Activated CD4-positive, alpha-beta T cell treated with anti-CD3 and anti-CD28 coated beads for 48 hours (primary cell): ENCODE data around the gene BPIFB2.

Experiments
- DNase-seq: peaks from one replicate; pipeline ENCODE4 v3.0.0-alpha.2; 2020

The BPIFB2 gene

GRCh38 chr20:33022694-33023438 lies 15.4 kb downstream of the BPIFB2 start:
- no peak for DNase-seq

- no peak for DNase-seq
Measured at GRCh38 chr20:33023439-33024242, 16.1 kb downstream of the BPIFB2 start.

GRCh38 chr20:33024243-33024560 lies 16.7 kb downstream of the BPIFB2 start:
- DNase-seq: no peak

- no peak for DNase-seq
Measured at GRCh38 chr20:33024609-33025317, 17.3 kb downstream of the BPIFB2 start.

GRCh38 chr20:33025318-33025876 lies 17.9 kb downstream of the BPIFB2 start:
- DNase-seq: no peak

- DNase-seq: no peak
Measured at GRCh38 chr20:33026072-33026778, 18.7 kb downstream of the BPIFB2 start.

GRCh38 chr20:33026779-33027759 lies 19.6 kb downstream of the BPIFB2 start:
- no peak for DNase-seq

- no peak for DNase-seq
Measured at GRCh38 chr20:33027769-33028751, 20.6 kb downstream of the BPIFB2 start.

- no peak for DNase-seq
Measured at GRCh38 chr20:33028875-33029274, 21.4 kb downstream of the BPIFB2 start.

GRCh38 chr20:33030076-33030475 lies 22.6 kb downstream of the BPIFB2 start:
- no peak for DNase-seq

- no peak for DNase-seq
Measured at GRCh38 chr20:33030569-33030968, 23.1 kb downstream of the BPIFB2 start.

- no peak for DNase-seq
Measured at GRCh38 chr20:33031531-33031930, 24.0 kb downstream of the BPIFB2 start, which contains the start of gene BPIFB6. TSS of gene BPIFB6 (plus strand) at chr20:33031648. CDS start at chr20:33031648, 0 bp downstream.

GRCh38 chr20:33032555-33032954 lies 25.1 kb downstream of the BPIFB2 start:
- DNase-seq: no peak

- no peak for DNase-seq
Measured at GRCh38 chr20:33033381-33033780, 25.9 kb downstream of the BPIFB2 start.

GRCh38 chr20:33034115-33034514 lies 26.6 kb downstream of the BPIFB2 start:
- DNase-seq: no peak

- DNase-seq: no peak
Measured at GRCh38 chr20:33034901-33035492, 27.5 kb downstream of the BPIFB2 start.

GRCh38 chr20:33037456-33037855 lies 30.0 kb downstream of the BPIFB2 start:
- no peak for DNase-seq

GRCh38 chr20:33038243-33038642 lies 30.7 kb downstream of the BPIFB2 start:
- no peak for DNase-seq

GRCh38 chr20:33042430-33042829 lies 34.9 kb downstream of the BPIFB2 start:
- DNase-seq: no peak
